Colonic mucosa (tissue), 4 donors: ENCODE measurements around the gene CHMP6. TPM values are rescaled to one million over a fixed set of nuclear protein-coding genes. Genes with fewer than 3 reads are reported as not detected.

Experiments
- DNase-seq: peaks from one replicate; pipeline ENCODE4 v3.0.0-alpha.2; 2020
- H3K27ac ChIP-seq: fragments of 200-600 bp; one replicate; pipeline ENCODE4 v1.8.0; 2021
- H3K27me3 ChIP-seq: fragments of 200-600 bp; one replicate; pipeline ENCODE4 v1.8.0; 2021
- H3K36me3 ChIP-seq: fragments of 200-600 bp; one replicate; pipeline ENCODE4 v1.8.0; 2021
- H3K4me1 ChIP-seq: fragments of 200-600 bp; one replicate; pipeline ENCODE4 v1.8.0; 2021; ENCODE audit warnings: mild to moderate bottlenecking
- H3K4me3 ChIP-seq: fragments of 200-600 bp; one replicate; pipeline ENCODE4 v1.8.0; 2021
- H3K9ac ChIP-seq, 2 donors: one replicate each; pipeline ENCODE4 v1.7.0; 2013; ENCODE audit warnings: control low read depth in 2 of 2, low read depth in 2 of 2, low read length in 2 of 2
- H3K9me3 ChIP-seq: fragments of 200-600 bp; one replicate; pipeline ENCODE4 v1.8.0; 2021
- intact Hi-C: fragments of 100-400 bp; cut with DNase I; formaldehyde crosslinking; loops from one replicate; pipeline ENCODE4 v1.14.1; 2022
- total RNA-seq, 2 donors: library from RNA; stranded (reverse); fragmentation: NEBNext Ultra II Directional in 1 of 2; extraction: Animal tissue kit (Norgen Biotek cat#: 25700) in 1 of 2; gene quantifications; one replicate each; pipeline ENCODE4 v1.2.1, GENCODE V29; 2021
- TF ChIP-seq, protein P1 (sequence below): fragments of 200-600 bp; IDR thresholded peaks from one replicate; pipeline ENCODE4 v1.8.0; 2022; ENCODE audit warnings: antibody characterized with exemption, mild to moderate bottlenecking
- donor health status: healthy.
- donor health status: DM: no; HTN: no; CAD: no.
- donor health status: DM: no; HTN: no; CAD: no.

Gene CHMP6
- total RNA-seq, 2 donors from 2014 or later: 29.1 to 43.5 TPM

DNA sequence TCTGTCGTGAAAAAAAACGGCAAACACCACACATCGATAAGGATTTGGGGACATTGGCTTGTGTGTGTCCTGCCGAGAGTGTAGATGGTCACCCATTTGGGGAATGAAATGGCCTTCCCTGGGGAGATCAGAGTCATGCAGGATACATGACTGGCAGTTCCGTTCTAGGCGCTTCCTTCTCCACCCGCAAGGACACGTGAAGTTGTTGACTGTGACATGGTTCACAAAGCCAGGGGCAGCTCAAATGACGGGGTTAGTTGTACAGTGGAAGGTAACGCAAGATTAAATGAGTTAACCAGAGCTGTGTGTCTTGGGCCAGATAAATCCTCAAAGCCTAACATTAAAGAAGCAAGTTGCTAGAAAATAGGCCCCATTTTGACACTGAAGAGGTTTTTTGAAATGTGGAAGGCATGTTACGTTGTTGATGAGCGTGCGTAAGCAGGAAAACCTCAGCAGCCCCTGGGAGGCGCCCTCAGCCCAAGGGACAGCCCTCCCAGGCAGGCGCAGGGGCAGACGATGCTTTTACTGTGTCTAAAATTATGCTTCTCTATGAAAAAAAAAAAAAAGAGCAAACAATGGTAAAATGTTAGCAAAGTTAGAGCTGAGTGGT lies 35.9 kb upstream of the CHMP6 start:
- H3K9me3 ChIP-seq: no peaks in the 10 kb centered on the region
- no peaks in the 10 kb centered on the region for H3K4me1 ChIP-seq
- DNase-seq: no peak
- no peak overlapping the region for H3K9ac ChIP-seq
- H3K36me3 ChIP-seq: no peaks in the 10 kb centered on the region
- TF ChIP-seq, protein P1, sequence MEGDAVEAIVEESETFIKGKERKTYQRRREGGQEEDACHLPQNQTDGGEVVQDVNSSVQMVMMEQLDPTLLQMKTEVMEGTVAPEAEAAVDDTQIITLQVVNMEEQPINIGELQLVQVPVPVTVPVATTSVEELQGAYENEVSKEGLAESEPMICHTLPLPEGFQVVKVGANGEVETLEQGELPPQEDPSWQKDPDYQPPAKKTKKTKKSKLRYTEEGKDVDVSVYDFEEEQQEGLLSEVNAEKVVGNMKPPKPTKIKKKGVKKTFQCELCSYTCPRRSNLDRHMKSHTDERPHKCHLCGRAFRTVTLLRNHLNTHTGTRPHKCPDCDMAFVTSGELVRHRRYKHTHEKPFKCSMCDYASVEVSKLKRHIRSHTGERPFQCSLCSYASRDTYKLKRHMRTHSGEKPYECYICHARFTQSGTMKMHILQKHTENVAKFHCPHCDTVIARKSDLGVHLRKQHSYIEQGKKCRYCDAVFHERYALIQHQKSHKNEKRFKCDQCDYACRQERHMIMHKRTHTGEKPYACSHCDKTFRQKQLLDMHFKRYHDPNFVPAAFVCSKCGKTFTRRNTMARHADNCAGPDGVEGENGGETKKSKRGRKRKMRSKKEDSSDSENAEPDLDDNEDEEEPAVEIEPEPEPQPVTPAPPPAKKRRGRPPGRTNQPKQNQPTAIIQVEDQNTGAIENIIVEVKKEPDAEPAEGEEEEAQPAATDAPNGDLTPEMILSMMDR: no peak
- H3K27ac ChIP-seq: no peak overlapping the region
- no peak overlapping the region for H3K4me3 ChIP-seq
- intact Hi-C loops: no loop called here
- H3K27me3 ChIP-seq: no peaks in the 10 kb centered on the region

DNA sequence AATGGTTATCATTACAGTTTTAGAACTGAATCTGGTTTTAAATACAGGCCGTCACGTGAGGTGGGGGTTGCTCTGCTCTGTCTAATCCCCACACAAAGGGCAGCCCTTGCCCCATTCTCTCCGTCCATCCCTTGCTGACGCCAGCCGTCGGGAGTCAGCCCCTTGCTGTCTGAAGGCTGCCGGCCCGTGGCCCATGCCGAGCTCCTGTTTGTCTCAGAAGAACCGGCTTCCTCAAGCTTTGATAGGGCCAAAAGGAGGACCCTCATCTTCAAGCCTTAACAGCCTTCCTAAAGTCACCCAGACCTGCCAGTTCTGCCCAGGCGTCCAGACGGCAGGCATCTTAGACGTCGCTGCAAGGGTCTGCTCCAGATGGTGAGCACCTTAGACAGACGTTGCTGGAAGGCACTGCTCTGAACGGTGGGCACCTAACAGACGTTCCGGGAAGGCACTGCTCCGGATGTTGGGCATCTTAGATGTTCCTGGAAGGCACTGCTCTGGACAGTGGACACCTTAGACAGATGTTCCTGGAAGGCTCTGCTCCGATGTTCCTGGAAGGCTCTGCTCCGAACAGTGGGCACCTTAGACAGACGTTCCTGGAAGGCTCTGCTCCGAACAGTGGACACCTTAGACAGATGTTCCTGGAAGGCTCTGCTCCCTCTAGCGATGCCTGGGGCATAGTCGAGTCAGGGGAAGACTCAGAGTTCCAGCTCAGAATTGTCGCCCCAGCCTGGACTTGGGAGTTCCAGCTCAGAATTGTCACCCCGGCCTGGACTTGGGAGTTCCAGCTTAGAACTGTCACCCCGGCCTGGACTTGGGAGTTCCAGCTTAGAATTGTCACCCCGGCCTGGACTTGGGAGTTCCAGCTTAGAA lies 35.1 kb upstream of the CHMP6 start:
- no peak overlapping the region for H3K27ac ChIP-seq
- intact Hi-C loops: no loop called here
- no peaks in the 10 kb centered on the region for H3K36me3 ChIP-seq

DNA sequence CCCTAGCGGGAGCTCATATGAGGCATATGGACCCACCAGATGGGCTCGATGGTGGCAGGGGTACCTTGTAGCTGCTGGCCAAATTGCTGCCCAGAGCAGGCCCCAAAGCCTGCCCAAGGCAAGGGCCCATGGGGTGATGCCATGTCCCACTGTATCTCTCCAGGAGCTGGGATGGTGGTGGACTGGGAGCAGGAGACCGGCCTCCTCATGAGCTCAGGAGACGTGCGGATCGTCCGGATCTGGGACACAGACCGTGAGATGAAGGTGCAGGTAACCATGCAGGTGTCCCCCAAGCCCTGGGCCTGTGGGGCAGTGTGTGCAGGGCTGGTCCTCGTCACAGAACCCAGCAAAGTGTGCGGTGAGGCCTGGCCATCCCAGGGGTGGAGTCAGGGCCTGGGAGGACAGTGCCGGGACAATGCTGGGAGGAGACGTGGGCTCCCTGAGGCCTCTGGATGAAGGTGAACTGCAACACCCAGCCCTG lies 34.1 kb upstream of the CHMP6 start:
- Histone ChIP-seq H3K27ac (no peak overlapping the region), H3K9ac (no peak overlapping the region), H3K4me1 (no peaks in the 10 kb centered on the region), H3K4me3 (no peak overlapping the region), H3K27me3 (no peaks in the 10 kb centered on the region), H3K36me3 (no peaks in the 10 kb centered on the region), H3K9me3 (no peaks in the 10 kb centered on the region)
- intact Hi-C loops: no loop called here
- TF ChIP-seq, protein P1: no peak
- DNase-seq: no peak

More for the DNA sequence above, 35.1 kb upstream of the CHMP6 start:
- Histone ChIP-seq H3K27me3 (no peaks in the 10 kb centered on the region), H3K4me3 (no peak overlapping the region), H3K4me1 (no peaks in the 10 kb centered on the region), H3K9me3 (no peaks in the 10 kb centered on the region), H3K9ac (no peak overlapping the region)
- TF ChIP-seq, protein P1: no peak
- no peak for DNase-seq

DNA sequence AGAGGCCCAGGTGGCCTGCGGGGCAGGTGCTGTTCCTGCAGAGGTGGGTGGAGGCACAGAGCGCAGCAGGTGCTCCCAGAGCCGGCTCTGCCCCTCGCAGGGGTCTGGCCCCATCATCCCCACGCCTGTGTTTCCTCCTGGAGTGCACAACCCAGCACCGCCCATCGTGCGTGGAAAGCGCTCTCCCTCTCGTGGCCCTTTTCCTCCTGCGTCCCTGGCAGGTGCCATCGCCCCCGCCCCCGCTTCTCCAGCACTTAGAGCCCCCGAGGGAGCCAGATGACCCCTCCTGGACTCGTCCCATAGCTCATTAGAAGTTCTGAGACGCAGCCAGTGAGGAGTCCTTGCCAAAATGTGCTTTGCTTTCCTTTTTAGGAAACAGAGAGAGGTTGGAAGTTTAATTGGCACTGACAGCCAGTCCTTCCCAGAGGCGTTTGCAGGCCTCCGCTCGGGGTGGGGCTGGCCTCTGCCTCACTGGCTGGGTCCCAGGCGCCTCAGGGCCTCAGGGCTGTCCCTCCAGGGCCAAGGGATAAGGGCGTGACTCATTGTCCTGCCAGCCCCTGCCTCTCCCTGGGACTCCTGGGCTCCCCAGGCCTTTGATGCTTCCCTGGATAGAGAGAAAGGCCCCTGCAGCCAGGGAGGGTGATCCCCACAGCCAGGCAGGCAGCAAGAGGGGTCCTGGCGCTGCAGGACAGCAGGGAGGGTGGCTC lies 32.2 kb upstream of the CHMP6 start:
- TF ChIP-seq, protein P1: no peak
- H3K36me3 ChIP-seq: no peaks in the 10 kb centered on the region
- intact Hi-C loops: no loop called here
- H3K27me3 ChIP-seq: no peaks in the 10 kb centered on the region
- H3K9ac ChIP-seq: peak overlapping the region in 1 of 2 donors; percentile 26
- no peaks in the 10 kb centered on the region for H3K4me1 ChIP-seq
- no peak overlapping the region for H3K4me3 ChIP-seq
- peak; percentile 63 for DNase-seq
- peak overlapping the region; percentile 53 for H3K27ac ChIP-seq
- H3K9me3 ChIP-seq: no peaks in the 10 kb centered on the region

DNA sequence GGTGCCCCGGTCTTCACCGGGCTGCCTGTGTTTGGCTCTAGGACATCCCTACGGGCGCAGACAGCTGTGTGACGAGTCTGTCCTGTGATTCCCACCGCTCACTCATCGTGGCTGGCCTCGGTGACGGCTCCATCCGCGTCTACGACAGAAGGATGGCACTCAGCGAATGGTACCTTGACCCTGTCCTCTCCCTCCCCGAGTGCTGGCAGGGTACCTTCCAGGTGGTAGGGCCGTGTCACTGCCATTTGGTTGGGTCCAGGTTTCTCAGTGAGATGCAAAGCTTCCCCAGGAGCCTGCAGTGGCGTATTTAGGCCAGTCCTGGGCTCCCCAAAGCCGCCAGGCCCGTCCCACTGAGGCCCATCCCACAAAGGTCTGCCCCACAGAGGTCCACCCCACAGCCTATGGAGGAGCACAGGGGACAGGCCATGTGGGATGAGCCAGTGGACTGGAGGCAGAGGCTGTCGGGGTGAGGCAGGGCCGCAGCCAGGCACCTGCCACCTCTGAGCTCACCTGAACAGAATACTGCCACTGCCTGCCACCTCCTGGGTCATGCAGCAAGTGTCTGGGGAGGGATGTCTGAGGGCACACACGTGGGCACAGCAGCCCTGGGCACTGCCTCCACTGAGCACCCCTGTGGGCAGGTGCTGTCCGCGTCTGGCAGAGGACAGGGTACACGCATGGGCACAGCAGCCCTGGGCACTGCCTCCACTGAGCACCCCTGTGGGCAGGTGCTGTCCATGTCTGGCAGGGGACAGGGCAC lies 31.4 kb upstream of the CHMP6 start:
- no peaks in the 10 kb centered on the region for H3K36me3 ChIP-seq
- H3K27me3 ChIP-seq: no peaks in the 10 kb centered on the region
- no peak for DNase-seq
- no peak overlapping the region for H3K4me3 ChIP-seq
- H3K9me3 ChIP-seq: no peaks in the 10 kb centered on the region
- TF ChIP-seq, protein P1: no peak
- H3K4me1 ChIP-seq: no peaks in the 10 kb centered on the region
- intact Hi-C loops: no loop called here
- H3K9ac ChIP-seq: peak overlapping the region in 1 of 2 donors; percentile 26
- peak overlapping the region; percentile 53 for H3K27ac ChIP-seq
